A673 (cell line): ENCODE data around the gene STS. TPM values are rescaled to one million over a fixed set of nuclear protein-coding genes. Genes with fewer than 3 reads are reported as not detected.

ENCODE experiments used
- BruUV-seq: library from RNA; stranded (reverse); fragments of 400-500 nt; replicated peaks from 2 replicates; lab custom pipeline; 2021; lab: Mats Ljungman, UMichigan
- CTCF ChIA-PET: fragments of 300-600 bp; sonication (Branson Sonifier 250); formaldehyde crosslinking; loops from one replicate; lab custom pipeline; 2022; ENCODE audit warnings: antibody characterized with exemption; lab: Charles Lee
- POLR2A ChIA-PET: fragments of 300-600 bp; sonication (Branson Sonifier 250); formaldehyde crosslinking; loops from one replicate; lab custom pipeline; 2022; ENCODE audit warnings: antibody characterized with exemption; ENCODE audit not compliant: low non-redundant PET; lab: Charles Lee
- DNase-seq: peaks from one replicate; pipeline ENCODE4 v3.0.0-alpha.2; 2015; ENCODE audit warnings: low spot score
- H3K27ac ChIP-seq: fragments of 200-600 bp; sonication (generic); 2 replicates; pipeline ENCODE4 v1.5.1; 2016; ENCODE audit warnings: mixed run types, low read depth, mild to moderate bottlenecking, mixed read lengths, antibody characterized with exemption, low read length; ENCODE audit not compliant: poor library complexity, severe bottlenecking
- H3K27me3 ChIP-seq: fragments of 200-600 bp; sonication (generic); replicated peaks from 2 replicates; pipeline ENCODE4 v1.6.1; 2017; ENCODE audit warnings: mixed run types, low read depth, mild to moderate bottlenecking, mixed read lengths, antibody characterized with exemption, low read length; ENCODE audit not compliant: insufficient read depth, poor library complexity
- H3K36me3 ChIP-seq: fragments of 200-600 bp; sonication (generic); 2 replicates; pipeline ENCODE4 v1.6.1; 2016; ENCODE audit warnings: mixed run types, mild to moderate bottlenecking, mixed read lengths, antibody characterized with exemption, low read length; ENCODE audit not compliant: insufficient read depth, poor library complexity, severe bottlenecking
- H3K4me1 ChIP-seq: fragments of 200-600 bp; sonication (generic); 2 replicates; pipeline ENCODE4 v1.6.1; 2017; ENCODE audit warnings: mixed run types, mild to moderate bottlenecking, mixed read lengths, antibody characterized with exemption, low read length; ENCODE audit not compliant: insufficient read depth, poor library complexity, severe bottlenecking
- H3K4me3 ChIP-seq: fragments of 200-600 bp; sonication (generic); 2 replicates; pipeline ENCODE4 v1.5.1; 2016; ENCODE audit warnings: low read depth, mixed run types, mild to moderate bottlenecking, mixed read lengths, low read length; ENCODE audit not compliant: poor library complexity, severe bottlenecking
- H3K9me3 ChIP-seq: fragments of 200-600 bp; sonication (generic); 2 replicates; pipeline ENCODE4 v1.6.1; 2016; ENCODE audit warnings: mixed run types, low read depth, mild to moderate bottlenecking, mixed read lengths, antibody characterized with exemption, low read length; ENCODE audit not compliant: poor library complexity, severe bottlenecking
- CTCF ChIP-seq: fragments of 300-800, 200-600 bp; sonication (generic); conservative IDR thresholded peaks from 2 replicates; pipeline ENCODE4 v1.5.1; 2017; ENCODE audit warnings: low read depth, mild to moderate bottlenecking, antibody characterized with exemption, low read length, moderate library complexity, mixed read lengths
- EZH2 ChIP-seq: fragments of 200-600 bp; sonication (generic); IDR thresholded peaks from 2 replicates; pipeline ENCODE4 v1.6.1; 2017; ENCODE audit warnings: borderline replicate concordance, low read depth, mild to moderate bottlenecking, mixed read lengths, antibody characterized with exemption, low read length; ENCODE audit not compliant: poor library complexity, severe bottlenecking
- intact Hi-C: fragments of 100-400 bp; cut with micrococcal nuclease; formaldehyde crosslinking; loops from one replicate; pipeline ENCODE4 v1.10.0; 2022; ENCODE audit not compliant: unreplicated experiment
- total RNA-seq: library from RNA; stranded (reverse); gene quantifications from 2 replicates; pipeline ENCODE4 v1.2.3, GENCODE V29; 2021

STS gene
- total RNA-seq, 1 experiment from 2014 or later, result 2.5 TPM

GRCh38 chrX:7112071-7112470 is 35.4 kb upstream of the STS start:
- Histone ChIP-seq H3K27ac (no peak overlapping the region), H3K4me1 (peaks cover 14% of the 10 kb centered on the region), H3K9me3 (no peaks in the 10 kb centered on the region), H3K27me3 (no peaks in the 10 kb centered on the region), H3K36me3 (no peaks in the 10 kb centered on the region), H3K4me3 (no peak overlapping the region)
- intact Hi-C loops, result no loop called here
- ChIA-PET CTCF (no interaction called here), POLR2A (no interaction called here)
- no peak for DNase-seq
- TF ChIP-seq EZH2, result no peak
- no peak for TF ChIP-seq CTCF
- no TSS peak for BruUV-seq

DNA sequence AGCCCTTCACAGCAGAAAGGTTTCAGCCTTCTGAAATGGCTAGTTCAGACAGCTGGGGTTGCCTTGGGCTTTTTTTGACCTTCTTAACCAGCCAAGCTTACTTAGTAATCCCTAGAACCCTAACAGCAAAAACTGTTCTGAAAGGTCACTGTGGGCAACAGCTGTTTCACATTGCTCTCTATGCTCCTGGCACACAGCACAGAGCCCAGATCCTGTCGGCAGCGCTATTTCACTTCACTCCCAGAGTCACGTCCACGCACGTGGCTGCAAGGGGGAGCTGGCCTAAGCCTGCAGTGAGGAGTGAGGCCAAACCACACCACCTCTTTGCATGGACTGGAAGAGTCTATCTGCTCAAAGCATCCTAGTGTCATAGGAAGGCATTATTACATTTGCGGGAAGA is 32.0 kb upstream of the STS start:
- ChIA-PET CTCF (no interaction called here), POLR2A (no interaction called here)
- DNase-seq, result no peak
- H3K9me3 ChIP-seq, result no peaks in the 10 kb centered on the region
- no peak overlapping the region for H3K27ac ChIP-seq
- H3K27me3 ChIP-seq, result no peaks in the 10 kb centered on the region
- no peaks in the 10 kb centered on the region for H3K4me1 ChIP-seq
- no peak for TF ChIP-seq CTCF
- TF ChIP-seq EZH2, result no peak
- no peak overlapping the region for H3K4me3 ChIP-seq
- no TSS peak for BruUV-seq
- intact Hi-C loops, result no loop called here
- no peaks in the 10 kb centered on the region for H3K36me3 ChIP-seq

DNA sequence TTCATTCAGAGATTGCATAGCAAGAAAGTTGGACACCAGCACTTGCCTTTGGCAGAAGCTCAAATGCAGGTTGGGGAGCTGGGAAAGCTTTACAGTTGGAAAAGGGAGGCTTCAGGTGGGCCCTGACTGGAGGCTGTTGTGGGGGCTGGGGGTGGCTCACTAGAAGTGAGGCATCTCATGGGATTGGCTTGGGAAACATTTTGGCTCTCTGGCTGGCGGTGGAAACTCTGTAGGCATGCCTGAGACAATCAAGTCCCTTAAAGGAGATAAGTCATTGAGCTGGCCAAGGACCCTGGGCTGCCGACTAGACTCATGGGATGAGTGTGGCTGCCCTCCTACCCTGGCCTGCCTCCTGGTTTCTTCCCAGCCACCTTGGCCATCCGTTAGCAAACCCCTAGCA is 31.4 kb upstream of the STS start:
- Histone ChIP-seq H3K27me3 (no peaks in the 10 kb centered on the region), H3K27ac (no peak overlapping the region), H3K36me3 (no peaks in the 10 kb centered on the region), H3K4me3 (no peak overlapping the region), H3K9me3 (no peaks in the 10 kb centered on the region), H3K4me1 (no peaks in the 10 kb centered on the region)
- TF ChIP-seq EZH2, result no peak
- TF ChIP-seq CTCF, result no peak
- intact Hi-C loops, result no loop called here
- no peak for DNase-seq
- ChIA-PET POLR2A (no interaction called here), CTCF (no interaction called here)
- BruUV-seq, result no TSS peak
